GM19324 (cell line): ENCODE data around the gene SMAD3.
"Not testable (repeated sequence)": the region's sequence is repeated elsewhere in the genome, so short reads cannot be mapped to it uniquely, and the experiment has no call there.

Experiments used
- ATAC-seq: cut with Tn5 transposase; IDR thresholded peaks from one replicate; pipeline ENCODE4 v1.9.1; 2021; ENCODE audit warnings: mild to moderate bottlenecking, moderate library complexity; ENCODE audit not compliant: unreplicated experiment, low FRiP score

The SMAD3 gene

DNA sequence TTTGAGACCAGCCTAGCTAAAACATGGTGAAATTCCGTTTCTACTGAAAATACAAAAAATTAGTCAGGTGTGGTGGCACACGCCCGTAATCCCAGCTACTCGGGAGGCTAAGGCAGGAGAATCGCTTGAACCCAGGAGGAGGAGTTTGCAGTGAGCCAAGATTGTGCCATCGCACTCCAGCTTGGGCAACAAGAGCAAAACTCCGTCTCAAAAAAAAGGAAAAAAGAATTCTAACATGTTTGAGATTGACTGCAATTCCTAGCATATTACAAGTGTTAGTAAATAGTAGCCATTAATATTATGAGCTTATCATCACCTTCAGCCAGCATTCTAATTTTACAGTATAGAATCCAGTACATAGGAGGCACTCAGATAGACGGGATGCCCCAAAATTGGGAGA, 57.9 kb downstream of the SMAD3 start:
- not testable (repeated sequence) for ATAC-seq

DNA sequence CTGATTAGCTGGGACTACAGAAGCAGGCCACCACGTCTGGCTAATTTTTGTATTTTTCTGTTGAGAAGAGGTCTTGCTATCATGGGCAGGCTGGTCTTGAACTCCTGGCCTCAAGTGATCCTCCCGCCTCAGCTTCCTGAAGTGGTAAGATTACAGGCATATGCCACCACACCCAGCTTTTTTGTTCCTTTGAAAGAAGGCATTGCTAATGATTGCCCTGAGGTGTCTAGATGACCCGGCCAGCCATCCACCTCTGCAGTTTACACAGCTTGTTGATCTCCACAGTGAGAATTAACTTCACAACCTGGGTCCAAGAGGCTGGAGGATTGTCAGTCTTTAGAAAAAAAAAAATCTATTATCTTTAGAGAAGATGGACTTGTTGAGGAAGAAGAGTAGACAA, 58.7 kb downstream of the SMAD3 start:
- ATAC-seq, result no peak

- ATAC-seq, result no peak
Measured at GRCh38 chr15:67124911-67125588, 59.6 kb downstream of the SMAD3 start.

DNA sequence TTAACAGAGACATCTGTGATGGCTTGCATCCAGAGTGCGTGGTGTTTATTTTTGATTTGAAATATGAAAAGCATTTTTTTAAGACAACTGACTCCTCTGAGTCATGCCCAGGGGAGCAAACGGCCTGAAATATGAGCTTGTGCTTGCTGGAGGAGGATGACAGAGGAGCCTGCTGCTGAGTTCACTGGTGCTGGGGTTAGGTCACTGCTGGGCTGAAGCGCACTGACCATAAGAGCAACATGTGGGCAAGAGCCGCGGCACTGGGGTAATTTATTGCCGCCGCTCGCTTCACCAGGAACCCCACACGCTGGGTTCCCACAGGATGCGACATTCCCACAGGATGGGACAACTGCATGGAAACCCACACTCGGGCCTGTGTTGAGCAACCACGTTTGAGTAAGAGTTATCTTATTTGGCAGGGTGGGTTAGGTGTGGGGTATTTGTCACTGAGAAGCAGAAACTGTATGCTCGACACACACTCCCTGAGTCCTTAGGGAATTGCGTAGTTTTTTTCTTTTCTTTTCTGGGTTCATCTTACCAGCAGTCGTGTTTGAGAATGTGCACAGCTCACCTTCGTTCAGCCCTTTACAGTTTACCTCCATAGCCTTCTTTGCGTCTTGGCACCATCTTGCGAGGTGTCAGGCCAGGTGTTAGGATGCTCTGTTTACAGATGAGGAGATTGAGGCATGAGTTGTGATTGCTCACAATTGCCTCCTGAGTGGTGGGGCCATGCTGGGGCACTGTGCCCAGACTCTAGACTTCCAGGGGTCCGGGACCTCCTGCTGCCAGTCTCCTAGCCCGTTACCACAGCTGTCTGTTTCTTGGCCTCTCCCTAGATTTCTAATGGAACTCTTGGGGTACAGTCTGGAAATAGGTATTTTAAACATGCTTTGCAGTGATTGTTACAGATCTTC, 60.4 kb downstream of the SMAD3 start:
- no peak for ATAC-seq

GRCh38 chr15:67126551-67127330, 61.3 kb downstream of the SMAD3 start:
- no peak for ATAC-seq

GRCh38 chr15:67127331-67127664, 61.9 kb downstream of the SMAD3 start:
- no peak for ATAC-seq

GRCh38 chr15:67127965-67128364, 62.6 kb downstream of the SMAD3 start:
- no peak for ATAC-seq

- no peak for ATAC-seq
Measured at GRCh38 chr15:67130166-67130565, 64.8 kb downstream of the SMAD3 start.

- no peak for ATAC-seq
Measured at GRCh38 chr15:67130673-67131601, 65.5 kb downstream of the SMAD3 start.

DNA sequence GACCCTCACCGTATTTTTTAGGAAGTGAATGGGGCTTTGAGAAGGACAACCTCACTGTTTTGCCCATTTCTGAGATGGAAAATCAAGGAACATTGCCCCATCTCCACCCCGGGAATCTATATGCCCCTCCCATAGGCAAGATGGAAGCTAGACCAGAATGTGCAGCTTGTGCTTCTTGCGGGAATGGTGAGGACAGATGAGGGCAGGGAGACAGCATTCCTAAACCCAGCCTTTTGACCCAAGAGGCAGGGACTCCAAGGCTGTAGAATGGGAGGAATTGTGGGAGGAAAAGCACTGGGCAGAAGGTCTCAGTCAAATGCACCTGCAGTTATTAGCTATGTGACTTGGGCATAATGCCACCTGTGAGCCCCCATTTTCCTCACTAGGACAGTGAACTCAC, 66.9 kb downstream of the SMAD3 start:
- ATAC-seq, result no peak

- no peak for ATAC-seq
Measured at GRCh38 chr15:67133026-67133425, 67.6 kb downstream of the SMAD3 start.

GRCh38 chr15:67133738-67134066, 68.3 kb downstream of the SMAD3 start:
- no peak for ATAC-seq

DNA sequence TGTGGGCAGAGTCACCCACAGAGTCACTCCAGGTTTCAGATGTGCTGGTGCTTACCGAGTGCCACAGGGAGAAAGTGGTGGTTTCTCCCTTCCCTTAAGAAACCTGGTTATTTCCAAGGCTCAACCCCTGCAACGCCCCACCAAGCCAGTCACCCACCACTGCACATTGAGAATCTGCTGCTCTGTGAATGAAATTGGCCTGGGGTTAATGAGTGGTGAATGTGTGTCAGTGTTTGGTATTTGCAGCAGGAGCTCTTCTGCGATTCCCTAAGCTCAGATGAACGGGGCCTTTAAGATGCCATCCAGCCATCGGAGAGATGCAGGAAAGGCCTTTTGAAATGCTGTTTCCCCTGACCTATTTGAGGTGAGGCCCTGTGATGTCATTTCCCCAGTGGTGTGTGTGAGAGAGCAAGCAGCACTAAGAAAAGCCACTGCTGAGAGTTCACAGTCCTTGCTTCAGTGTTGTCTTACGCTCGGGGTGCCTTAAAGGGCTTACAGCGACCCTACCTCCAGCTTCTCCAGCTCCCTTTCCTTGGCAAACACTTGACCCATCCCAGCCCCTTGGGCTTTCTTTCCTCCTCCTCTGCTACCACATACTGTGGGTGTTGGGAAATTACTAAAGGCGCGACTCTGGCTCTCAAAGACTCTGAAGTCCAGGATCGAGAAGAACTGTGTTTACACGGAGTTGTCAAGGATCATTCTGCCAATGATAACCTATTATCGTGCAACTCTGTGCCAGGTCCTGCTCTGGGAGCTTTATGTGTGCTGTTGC, 68.9 kb downstream of the SMAD3 start:
- ATAC-seq, result no peak

DNA sequence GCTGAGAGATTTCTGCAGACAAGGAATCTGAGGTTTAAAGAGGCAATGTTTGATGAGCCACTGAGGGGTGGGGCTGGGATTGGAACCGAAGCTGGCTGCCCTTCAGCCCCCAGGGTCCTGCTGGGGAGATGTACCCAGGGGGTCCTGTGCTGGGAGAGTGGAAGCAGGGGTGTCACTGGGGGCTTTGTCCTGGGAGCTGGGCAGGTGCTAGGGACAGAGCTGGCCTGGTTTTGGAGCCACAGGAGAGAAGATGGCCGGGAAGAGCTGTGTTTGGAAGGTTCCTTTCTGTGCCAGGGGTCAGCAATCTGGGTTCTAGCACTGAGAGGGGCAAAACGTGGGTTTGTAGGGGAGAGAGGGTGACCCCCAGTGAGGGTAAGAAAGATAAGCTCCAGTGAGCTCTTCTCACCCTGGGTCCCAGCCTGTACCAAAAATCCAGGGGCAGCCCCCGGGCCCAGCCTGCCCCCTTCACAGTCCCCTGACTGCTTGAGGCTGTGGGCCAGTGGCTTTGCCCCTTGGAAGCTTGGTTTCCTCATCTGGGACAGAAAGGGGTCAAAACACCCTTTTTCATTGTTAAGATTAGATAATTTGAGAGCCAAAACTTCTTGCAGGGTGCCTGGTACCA, 69.6 kb downstream of the SMAD3 start:
- ATAC-seq, result no peak

DNA sequence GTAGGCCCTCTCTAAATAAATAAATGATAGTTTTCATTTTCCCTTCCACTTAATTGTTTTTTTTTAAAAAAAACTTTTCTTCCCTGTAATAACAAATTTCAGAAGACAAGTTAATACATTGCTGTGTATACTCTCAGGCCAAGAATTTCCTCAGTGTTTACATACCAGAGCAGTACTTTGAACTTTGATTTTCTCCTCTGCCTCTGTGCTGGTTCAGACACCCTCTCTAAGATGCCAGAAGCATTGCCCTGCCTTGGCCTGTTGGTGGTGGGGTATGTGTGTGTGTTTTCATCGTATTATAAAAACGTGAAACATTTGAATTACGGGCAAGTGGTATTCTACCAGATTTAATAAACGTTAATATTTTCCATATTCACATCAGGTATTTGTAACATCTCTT, 70.1 kb downstream of the SMAD3 start:
- ATAC-seq, result no peak

GRCh38 chr15:67136802-67137201, 71.4 kb downstream of the SMAD3 start:
- no peak for ATAC-seq

DNA sequence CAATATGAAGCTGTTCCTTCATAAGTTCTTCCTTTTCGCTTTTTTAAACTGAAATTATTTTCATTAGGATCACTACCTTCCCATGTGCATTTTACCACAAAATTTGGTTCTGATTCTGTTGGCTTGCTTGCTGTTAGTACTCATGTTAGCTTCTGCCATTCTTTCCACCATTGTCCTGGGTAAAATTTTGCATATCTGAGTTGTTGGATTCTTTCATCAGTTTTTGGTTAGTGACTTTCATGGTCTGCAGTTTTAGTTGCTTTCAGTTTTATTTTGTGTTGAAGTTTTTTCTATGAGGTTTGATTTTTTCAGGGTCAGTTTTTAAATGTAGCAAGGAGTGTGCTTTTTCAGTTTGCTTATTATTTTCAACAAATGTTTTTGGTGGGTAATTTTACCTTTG, 71.9 kb downstream of the SMAD3 start:
- ATAC-seq, result no peak

DNA sequence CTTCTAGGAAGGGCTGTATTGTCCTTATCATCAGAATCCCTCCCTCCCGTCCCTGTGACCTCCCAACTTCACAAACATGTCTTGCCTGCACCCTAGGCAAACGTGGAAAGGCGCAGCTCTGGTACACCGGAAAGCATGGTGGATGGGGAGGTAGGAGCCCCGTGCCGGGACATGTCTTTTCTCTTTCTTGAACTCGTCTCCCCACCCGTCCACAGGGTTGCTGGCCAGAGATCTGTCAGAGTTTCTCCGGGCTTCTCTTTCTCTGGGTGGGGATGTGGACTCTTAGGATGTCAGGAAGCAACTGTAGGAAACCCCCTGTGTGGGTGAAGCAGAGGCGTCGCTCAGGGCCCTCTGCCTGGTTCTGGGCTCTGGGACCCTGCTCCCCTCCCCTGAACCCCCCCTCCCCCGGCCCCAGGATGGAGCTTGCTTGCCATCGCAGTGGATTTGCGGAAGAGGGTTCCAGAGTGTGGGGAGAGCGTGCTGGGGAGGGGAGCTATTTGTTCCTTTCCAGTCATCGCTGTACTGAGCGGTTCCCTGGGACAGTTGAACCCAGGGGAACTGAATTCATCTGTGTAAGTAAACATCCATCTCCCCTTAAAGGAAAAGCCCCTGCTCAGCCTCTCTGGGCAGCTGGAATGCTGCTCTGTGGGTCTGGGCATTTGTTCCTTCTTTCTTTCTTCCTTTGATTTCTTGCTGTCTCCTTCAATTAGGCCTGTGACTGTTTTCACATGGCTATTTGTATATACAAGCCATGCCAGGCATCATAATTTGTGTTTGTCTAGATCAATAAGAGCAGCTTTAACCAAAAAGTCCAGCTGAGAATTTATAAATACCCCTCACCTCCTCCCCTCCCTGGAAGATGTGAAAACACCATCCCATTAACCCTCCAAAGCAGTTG, 72.8 kb downstream of the SMAD3 start:
- no peak for ATAC-seq
